A549 (cell line): ENCODE measurements around the gene MLLT3.

Experiments
- CHD2 ChIP-seq: fragments of 150-350 bp; IDR thresholded peaks from 2 replicates; pipeline ENCODE4 v1.6.1; 2014; ENCODE audit warnings: low read length; ENCODE audit not compliant: partially characterized antibody
- ELK1 ChIP-seq: fragments of 150-350 bp; IDR thresholded peaks from 2 replicates; pipeline ENCODE4 v1.6.1; 2014; ENCODE audit warnings: low read depth, mild to moderate bottlenecking, low read length
- MAX ChIP-seq: IDR thresholded peaks from 2 replicates; pipeline ENCODE4 v1.6.1; 2012
- MYC ChIP-seq: IDR thresholded peaks from 2 replicates; pipeline ENCODE4 v1.6.1; 2012; ENCODE audit warnings: mild to moderate bottlenecking, inconsistent platforms, low read length, improper control_type of control experiment, borderline replicate concordance

DNA sequence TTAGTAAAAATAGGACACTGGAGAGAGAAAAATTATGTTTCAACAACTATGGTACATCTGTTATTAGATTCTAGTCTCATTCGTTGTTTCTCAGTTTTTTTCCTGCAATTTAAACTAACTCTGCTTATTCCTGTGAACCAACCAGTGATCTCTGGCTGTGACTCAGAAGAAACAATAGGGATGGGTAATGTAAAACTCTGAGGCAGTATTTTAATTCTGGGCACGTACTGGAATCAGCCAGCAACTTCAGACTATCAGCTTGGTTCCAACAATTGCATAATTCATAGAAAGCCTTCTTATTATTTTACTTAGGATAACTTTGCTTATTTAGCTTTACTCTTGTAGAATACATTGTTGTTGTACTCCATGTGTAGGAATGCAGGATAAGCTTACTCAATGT lies 28.8 kb downstream of the MLLT3 start:
- TF ChIP-seq CHD2 = no peak
- TF ChIP-seq MAX = no peak
- TF ChIP-seq MYC = no peak
- no peak for TF ChIP-seq ELK1
